Upper lobe of right lung (tissue), 1 donor: ENCODE results near the gene KLC1. TPM values are rescaled to one million over a fixed set of nuclear protein-coding genes. Genes with fewer than 3 reads are reported as not detected.

Experiments used
- ATAC-seq: fragments of 200-7000 bp; cut with Tn5 transposase; one replicate; pipeline ENCODE4 v1.9.1; 2020; ENCODE audit warnings: mild to moderate bottlenecking, moderate library complexity
- DNase-seq: peaks from one replicate; pipeline ENCODE4 v3.0.0-alpha.2; 2020
- H3K27ac ChIP-seq: fragments of 200-600 bp; one replicate; pipeline ENCODE4 v1.8.0; 2022
- H3K27me3 ChIP-seq: fragments of 200-600 bp; one replicate; pipeline ENCODE4 v1.8.0; 2022; ENCODE audit warnings: mild to moderate bottlenecking
- H3K36me3 ChIP-seq: fragments of 200-600 bp; one replicate; pipeline ENCODE4 v1.8.0; 2022
- H3K4me1 ChIP-seq: fragments of 200-600 bp; one replicate; pipeline ENCODE4 v1.8.0; 2022
- H3K4me3 ChIP-seq: fragments of 200-600 bp; one replicate; pipeline ENCODE4 v1.8.0; 2022; ENCODE audit warnings: mild to moderate bottlenecking
- H3K9me3 ChIP-seq: fragments of 200-600 bp; one replicate; pipeline ENCODE4 v1.8.0; 2022
- CTCF ChIP-seq: fragments of 200-600 bp; IDR thresholded peaks from one replicate; pipeline ENCODE4 v1.8.0; 2022; ENCODE audit warnings: antibody characterized with exemption
- intact Hi-C: fragments of 100-400 bp; cut with DNase I; formaldehyde crosslinking; loops from one replicate; pipeline ENCODE4 v1.11.0; 2022
- total RNA-seq: library from RNA; stranded (reverse); fragmentation: NEBNext Ultra II Directional; extraction: Animal tissue kit (Norgen Biotek cat#: 25700); gene quantifications from one replicate; pipeline ENCODE4 v1.2.1, GENCODE V29; 2021
- donor health status: DM: no; HTN: yes; CAD: no; lungs with severe emphysema.

KLC1 gene
- total RNA-seq, 1 donor from 2014 or later, result 172 TPM

- Histone ChIP-seq H3K9me3 (no peaks in the 10 kb centered on the region), H3K4me3 (no peak overlapping the region), H3K4me1 (peaks cover 38% of the 10 kb centered on the region), H3K27ac (no peak overlapping the region), H3K27me3 (no peaks in the 10 kb centered on the region), H3K36me3 (no peaks in the 10 kb centered on the region)
- intact Hi-C loops, result no loop called here
- no peak for TF ChIP-seq CTCF
- DNase-seq, result no peak
- no peak for ATAC-seq
Measured at GRCh38 chr14:103719751-103720150, 90.7 kb downstream of the KLC1 start.

- intact Hi-C loops, result no loop called here
- no peak for DNase-seq
- Histone ChIP-seq H3K27ac (no peak overlapping the region), H3K36me3 (no peaks in the 10 kb centered on the region), H3K4me3 (no peak overlapping the region), H3K27me3 (no peaks in the 10 kb centered on the region), H3K9me3 (no peaks in the 10 kb centered on the region), H3K4me1 (peaks cover 36% of the 10 kb centered on the region)
- TF ChIP-seq CTCF, result no peak
- no peak for ATAC-seq
Measured at GRCh38 chr14:103721334-103722120, 92.5 kb downstream of the KLC1 start.

DNA sequence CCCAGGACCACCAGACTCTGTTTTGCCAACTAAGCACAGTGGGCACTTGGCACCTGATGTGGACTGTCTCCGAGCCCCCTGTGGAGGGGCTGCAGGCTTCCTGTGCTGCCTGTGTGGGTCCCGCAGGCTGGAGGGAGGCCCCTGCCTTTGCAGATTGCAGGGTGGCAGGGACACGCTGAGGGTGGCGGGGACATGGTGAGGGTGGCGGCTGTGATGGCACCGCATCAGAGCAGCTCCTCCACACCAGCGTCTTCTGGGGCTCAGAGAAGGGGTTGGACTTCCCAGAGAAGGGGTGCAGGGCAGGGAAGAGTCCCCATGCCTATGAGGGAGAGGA, 94.7 kb downstream of the KLC1 start:
- Histone ChIP-seq H3K27me3 (no peaks in the 10 kb centered on the region), H3K4me3 (no peak overlapping the region), H3K9me3 (no peaks in the 10 kb centered on the region), H3K36me3 (peaks cover under 1% of the 10 kb centered on the region), H3K27ac (peak overlapping the region; percentile 55), H3K4me1 (peaks cover 20% of the 10 kb centered on the region)
- TF ChIP-seq CTCF, result no peak
- ATAC-seq, result no peak
- intact Hi-C loops, result no loop called here
- DNase-seq, result no peak

DNA sequence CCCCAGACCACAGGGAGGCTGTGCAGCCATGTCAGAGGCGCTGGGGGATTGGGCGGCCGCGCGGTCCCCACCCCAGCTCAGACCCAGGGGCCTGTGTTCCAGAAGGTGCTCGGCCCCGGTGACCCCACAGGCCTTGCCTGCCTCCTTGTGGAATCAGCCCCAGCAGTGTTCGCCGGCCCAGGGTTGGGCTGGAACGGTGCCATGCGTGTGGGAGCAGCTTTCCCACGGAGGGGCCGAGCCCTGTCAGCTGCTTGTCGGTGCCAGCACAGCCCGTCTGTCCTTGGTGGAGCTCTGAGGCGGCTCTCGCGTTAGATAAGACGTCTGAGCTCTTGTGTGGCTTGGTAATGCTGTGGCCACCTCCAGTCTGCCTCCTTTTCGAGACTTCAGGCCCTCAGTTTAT, 95.1 kb downstream of the KLC1 start:
- H3K4me3 ChIP-seq, result no peak overlapping the region
- no peak for ATAC-seq
- DNase-seq, result no peak
- no peaks in the 10 kb centered on the region for H3K9me3 ChIP-seq
- H3K4me1 ChIP-seq, result peaks cover 18% of the 10 kb centered on the region
- no peaks in the 10 kb centered on the region for H3K27me3 ChIP-seq
- peaks cover 4% of the 10 kb centered on the region for H3K36me3 ChIP-seq
- intact Hi-C loops, result no loop called here
- peak overlapping the region; percentile 55 for H3K27ac ChIP-seq
- peak; percentile 6 for TF ChIP-seq CTCF

DNA sequence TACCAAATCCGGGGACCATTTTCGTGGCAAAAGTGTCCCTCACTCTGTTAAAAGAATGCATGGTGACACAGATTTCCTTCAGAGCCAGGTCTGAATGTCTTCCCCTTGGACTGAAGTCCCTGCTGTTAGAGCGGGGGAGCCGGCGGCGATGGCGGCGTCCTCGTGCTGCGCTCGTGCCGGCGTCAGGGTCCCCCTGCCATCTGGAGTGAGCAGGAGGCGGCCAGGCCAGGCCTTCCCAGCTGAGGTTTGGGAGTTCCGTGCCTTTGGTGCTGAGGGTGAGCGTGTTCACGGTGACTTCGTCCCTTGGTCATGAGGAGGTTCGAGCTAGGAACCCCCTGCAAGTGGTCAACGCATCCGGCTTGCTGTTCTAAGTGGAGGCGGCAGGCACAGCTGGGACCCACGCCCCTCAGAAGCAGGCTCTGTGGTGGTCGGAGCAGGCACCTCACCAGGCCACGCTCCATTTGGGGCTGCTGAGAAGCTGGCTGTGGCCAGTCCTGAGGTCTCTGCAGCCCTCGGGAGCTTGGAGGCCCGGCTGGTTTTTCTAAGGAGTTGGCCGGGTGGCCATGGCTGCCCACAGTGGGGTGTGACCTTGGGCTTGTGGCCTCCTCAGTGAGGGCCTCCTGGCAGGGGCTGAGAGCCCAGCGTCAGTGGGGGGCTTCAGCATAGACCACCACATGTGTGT, 96.1 kb downstream of the KLC1 start:
- Histone ChIP-seq H3K27me3 (no peaks in the 10 kb centered on the region), H3K36me3 (peaks cover 15% of the 10 kb centered on the region), H3K9me3 (no peaks in the 10 kb centered on the region), H3K4me1 (peaks cover 18% of the 10 kb centered on the region), H3K4me3 (no peak overlapping the region), H3K27ac (no peak overlapping the region)
- intact Hi-C loops, result no loop called here
- no peak for ATAC-seq
- TF ChIP-seq CTCF, result no peak
- no peak for DNase-seq
